ENCODE results near the gene TPRN. TPM values are rescaled to one million over a fixed set of nuclear protein-coding genes. Genes with fewer than 3 reads are reported as not detected.

Gene TPRN
- total and polyA plus RNA-seq, 9 of the 15 experiments (the other 6 are each of a cell fraction or from before 2014, with no cell fraction given): 0.31 to 31.9 (median 4.4) TPM

- TF ChIP-seq CUX1 (CRISPR knock-in tag; IDR thresholded peaks at IDR 0.05): no peak
- TF ChIP-seq KDM1A (IDR thresholded peaks at IDR 0.05): no peak
- no peak for TF ChIP-seq ZNF197 (CRISPR knock-in tag; IDR thresholded peaks at IDR 0.05; ENCODE audit: low read depth)
- no peak for TF ChIP-seq RBBP5 (IDR thresholded peaks at IDR 0.05; ENCODE audit: borderline replicate concordance, insufficient read depth, low read length, poor library complexity, severe bottlenecking)
- no peak for TF ChIP-seq BACH1 (tag; IDR thresholded peaks at IDR 0.05)
- TF ChIP-seq, protein P1, sequence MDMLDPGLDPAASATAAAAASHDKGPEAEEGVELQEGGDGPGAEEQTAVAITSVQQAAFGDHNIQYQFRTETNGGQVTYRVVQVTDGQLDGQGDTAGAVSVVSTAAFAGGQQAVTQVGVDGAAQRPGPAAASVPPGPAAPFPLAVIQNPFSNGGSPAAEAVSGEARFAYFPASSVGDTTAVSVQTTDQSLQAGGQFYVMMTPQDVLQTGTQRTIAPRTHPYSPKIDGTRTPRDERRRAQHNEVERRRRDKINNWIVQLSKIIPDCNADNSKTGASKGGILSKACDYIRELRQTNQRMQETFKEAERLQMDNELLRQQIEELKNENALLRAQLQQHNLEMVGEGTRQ (CRISPR knock-in tag; IDR thresholded peaks at IDR 0.05): peak; percentile 14; the same call in 1 of the 2 replicates
- TF ChIP-seq CREM (IDR thresholded peaks at IDR 0.05; ENCODE audit: low read depth): no peak
- no peak for TF ChIP-seq ZNF699 (CRISPR knock-in tag; IDR thresholded peaks at IDR 0.05; ENCODE audit: insufficient replicate concordance)
- peak; percentile 80; the same call in 1 of the 2 replicates for TF ChIP-seq ZNF511 (CRISPR knock-in tag; IDR thresholded peaks at IDR 0.05)
- peak; percentile 12; the same call in 1 of the 2 replicates for TF ChIP-seq ZNF436 (CRISPR knock-in tag; IDR thresholded peaks at IDR 0.05)
- TF ChIP-seq U2AF1 (optimal IDR thresholded peaks at IDR 0.05; ENCODE audit: low read depth, low read length): no peak
- no peak for TF ChIP-seq CBX3 (IDR thresholded peaks at IDR 0.05; ENCODE audit: borderline replicate concordance in 1 of 2, low read length in 2 of 2)
- TF ChIP-seq HBP1 (CRISPR knock-in tag; IDR thresholded peaks at IDR 0.05): peak; percentile 78
- TF ChIP-seq TCF7L2 (IDR thresholded peaks at IDR 0.05; ENCODE audit: low read depth, low read length): no peak
- no peak for TF ChIP-seq PCBP2 (IDR thresholded peaks at IDR 0.05; ENCODE audit: low read depth, low read length, poor library complexity, severe bottlenecking)
- no peak for TF ChIP-seq EZH2 (IDR thresholded peaks at IDR 0.05; ENCODE audit: borderline replicate concordance, low read depth, low read length)
- TF ChIP-seq, protein P2, sequence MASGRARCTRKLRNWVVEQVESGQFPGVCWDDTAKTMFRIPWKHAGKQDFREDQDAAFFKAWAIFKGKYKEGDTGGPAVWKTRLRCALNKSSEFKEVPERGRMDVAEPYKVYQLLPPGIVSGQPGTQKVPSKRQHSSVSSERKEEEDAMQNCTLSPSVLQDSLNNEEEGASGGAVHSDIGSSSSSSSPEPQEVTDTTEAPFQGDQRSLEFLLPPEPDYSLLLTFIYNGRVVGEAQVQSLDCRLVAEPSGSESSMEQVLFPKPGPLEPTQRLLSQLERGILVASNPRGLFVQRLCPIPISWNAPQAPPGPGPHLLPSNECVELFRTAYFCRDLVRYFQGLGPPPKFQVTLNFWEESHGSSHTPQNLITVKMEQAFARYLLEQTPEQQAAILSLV (tag; IDR thresholded peaks at IDR 0.05): no peak
Measured at GRCh38 chr9:137243626-137244485, 43.3 kb upstream of the TPRN start (continued).
